ENCODE results near the gene SEC24B.
A peak's percentile ranks its signal among the peaks of the same experiment; 100 is the strongest.
"Not testable (repeated sequence)": the region's sequence is repeated elsewhere in the genome, so short reads cannot be mapped to it uniquely, and the experiment has no call there.

SEC24B gene

GRCh38 chr4:109499513-109499912, 65.9 kb downstream of the SEC24B start:
- Mint-ChIP-seq H3K27me3 (ENCODE audit: low read depth) (no peaks in the 10 kb centered on the region), H3K4me3 (no peak overlapping the region), H3K9me3 (no peaks in the 10 kb centered on the region), H3K36me3 (ENCODE audit: low read depth) (peaks cover 46% of the 10 kb centered on the region), H3K27ac (no peak overlapping the region), H3K4me1 (ENCODE audit: low read depth) (no peaks in the 10 kb centered on the region)
- no peak for DNase-seq (ENCODE audit: low spot score)

- Mint-ChIP-seq H3K36me3 (ENCODE audit: low read depth) (peaks cover 40% of the 10 kb centered on the region), H3K9me3 (no peaks in the 10 kb centered on the region), H3K27ac (no peak overlapping the region)
These were observed 73.3 kb downstream of the SEC24B start for GRCh38 chr4:109506890-109507289.

GRCh38 chr4:109510687-109511086, 77.1 kb downstream of the SEC24B start:
- H3K27me3 Mint-ChIP-seq (ENCODE audit: low read depth) = no peaks in the 10 kb centered on the region
- peaks cover 47% of the 10 kb centered on the region for H3K36me3 Mint-ChIP-seq (ENCODE audit: low read depth)
- no peaks in the 10 kb centered on the region for H3K9me3 Mint-ChIP-seq
- no peak overlapping the region for H3K4me3 Mint-ChIP-seq
- peaks cover 2% of the 10 kb centered on the region for H3K4me1 Mint-ChIP-seq (ENCODE audit: low read depth)
- no peak for DNase-seq (ENCODE audit: low spot score)
- H3K27ac Mint-ChIP-seq = no peak overlapping the region

More at GRCh38 chr4:109506890-109507289, 73.3 kb downstream of the SEC24B start:
- Mint-ChIP-seq H3K4me1 (ENCODE audit: low read depth) (peaks cover 2% of the 10 kb centered on the region), H3K27me3 (ENCODE audit: low read depth) (no peaks in the 10 kb centered on the region), H3K4me3 (no peak overlapping the region)
- no peak for DNase-seq (ENCODE audit: low spot score)

GRCh38 chr4:109511414-109511813, 77.8 kb downstream of the SEC24B start:
- H3K36me3 Mint-ChIP-seq (ENCODE audit: low read depth) = peaks cover 46% of the 10 kb centered on the region
- H3K27ac Mint-ChIP-seq = no peak overlapping the region
- H3K4me1 Mint-ChIP-seq (ENCODE audit: low read depth) = peaks cover 2% of the 10 kb centered on the region
- H3K4me3 Mint-ChIP-seq = no peak overlapping the region
- no peaks in the 10 kb centered on the region for H3K27me3 Mint-ChIP-seq (ENCODE audit: low read depth)
- no peak for DNase-seq (ENCODE audit: low spot score)
- no peaks in the 10 kb centered on the region for H3K9me3 Mint-ChIP-seq

GRCh38 chr4:109513368-109513767, 79.8 kb downstream of the SEC24B start:
- H3K4me1 Mint-ChIP-seq (ENCODE audit: low read depth); DNase-seq (ENCODE audit: low spot score); H3K9me3 Mint-ChIP-seq; H3K4me3 Mint-ChIP-seq; H3K27me3 Mint-ChIP-seq (ENCODE audit: low read depth); H3K27ac Mint-ChIP-seq: not testable (repeated sequence)
- peaks cover 54% of the 10 kb centered on the region for H3K36me3 Mint-ChIP-seq (ENCODE audit: low read depth)

- DNase-seq (ENCODE audit: low spot score) = no peak
- Mint-ChIP-seq H3K36me3 (ENCODE audit: low read depth) (peaks cover 51% of the 10 kb centered on the region), H3K9me3 (no peaks in the 10 kb centered on the region), H3K4me3 (no peak overlapping the region), H3K27ac (no peak overlapping the region), H3K4me1 (ENCODE audit: low read depth) (no peaks in the 10 kb centered on the region), H3K27me3 (ENCODE audit: low read depth) (no peaks in the 10 kb centered on the region)
These were observed 98.6 kb downstream of the SEC24B start for GRCh38 chr4:109532182-109532581.

- Mint-ChIP-seq H3K27me3 (ENCODE audit: low read depth) (no peaks in the 10 kb centered on the region), H3K4me1 (ENCODE audit: low read depth) (peaks cover 10% of the 10 kb centered on the region), H3K9me3 (peaks cover 6% of the 10 kb centered on the region), H3K27ac (no peak overlapping the region), H3K36me3 (ENCODE audit: low read depth) (peaks cover 19% of the 10 kb centered on the region), H3K4me3 (no peak overlapping the region)
- no peak for DNase-seq (ENCODE audit: low spot score)
These were observed 111.8 kb downstream of the SEC24B start for GRCh38 chr4:109545401-109545800.

- Mint-ChIP-seq H3K27me3 (ENCODE audit: low read depth) (no peaks in the 10 kb centered on the region), H3K9me3 (peaks cover 6% of the 10 kb centered on the region), H3K36me3 (ENCODE audit: low read depth) (peaks cover 23% of the 10 kb centered on the region), H3K4me1 (ENCODE audit: low read depth) (peaks cover 10% of the 10 kb centered on the region), H3K27ac (no peak overlapping the region), H3K4me3 (no peak overlapping the region)
- DNase-seq (ENCODE audit: low spot score) = no peak
These were observed 113.8 kb downstream of the SEC24B start for GRCh38 chr4:109547394-109547793.

- Mint-ChIP-seq H3K27ac (no peak overlapping the region), H3K36me3 (ENCODE audit: low read depth) (peaks cover 18% of the 10 kb centered on the region), H3K4me1 (ENCODE audit: low read depth) (peaks cover 11% of the 10 kb centered on the region), H3K27me3 (ENCODE audit: low read depth) (no peaks in the 10 kb centered on the region), H3K9me3 (peaks cover 6% of the 10 kb centered on the region), H3K4me3 (no peak overlapping the region)
- no peak for DNase-seq (ENCODE audit: low spot score)
These were observed 115.0 kb downstream of the SEC24B start for GRCh38 chr4:109548655-109549054.

GRCh38 chr4:109552237-109552636, 118.6 kb downstream of the SEC24B start:
- H3K36me3 Mint-ChIP-seq (ENCODE audit: low read depth) = peaks cover 25% of the 10 kb centered on the region
- no peak for DNase-seq (ENCODE audit: low spot score)
- H3K9me3 Mint-ChIP-seq = peaks cover 6% of the 10 kb centered on the region
- H3K27me3 Mint-ChIP-seq (ENCODE audit: low read depth) = no peaks in the 10 kb centered on the region
- H3K4me1 Mint-ChIP-seq (ENCODE audit: low read depth) = peaks cover 11% of the 10 kb centered on the region
- H3K4me3 Mint-ChIP-seq = no peak overlapping the region
- H3K27ac Mint-ChIP-seq = no peak overlapping the region

GRCh38 chr4:109553130-109553529, 119.5 kb downstream of the SEC24B start:
- Mint-ChIP-seq H3K36me3 (ENCODE audit: low read depth) (peaks cover 22% of the 10 kb centered on the region), H3K4me3 (no peak overlapping the region), H3K4me1 (ENCODE audit: low read depth) (peaks cover 11% of the 10 kb centered on the region), H3K9me3 (peaks cover 7% of the 10 kb centered on the region), H3K27ac (no peak overlapping the region), H3K27me3 (ENCODE audit: low read depth) (no peaks in the 10 kb centered on the region)
- DNase-seq (ENCODE audit: low spot score) = no peak

- peaks cover 19% of the 10 kb centered on the region for H3K36me3 Mint-ChIP-seq (ENCODE audit: low read depth)
- H3K27me3 Mint-ChIP-seq (ENCODE audit: low read depth) = no peaks in the 10 kb centered on the region
- no peak for DNase-seq (ENCODE audit: low spot score)
- H3K27ac Mint-ChIP-seq = no peak overlapping the region
- no peak overlapping the region for H3K4me3 Mint-ChIP-seq
- peaks cover 4% of the 10 kb centered on the region for H3K9me3 Mint-ChIP-seq
- peaks cover 14% of the 10 kb centered on the region for H3K4me1 Mint-ChIP-seq (ENCODE audit: low read depth)
These were observed 121.4 kb downstream of the SEC24B start for GRCh38 chr4:109554971-109555370.

- H3K27me3 Mint-ChIP-seq (ENCODE audit: low read depth) = no peaks in the 10 kb centered on the region
- H3K4me3 Mint-ChIP-seq = no peak overlapping the region
- no peak overlapping the region for H3K27ac Mint-ChIP-seq
- no peak for DNase-seq (ENCODE audit: low spot score)
- H3K36me3 Mint-ChIP-seq (ENCODE audit: low read depth) = peaks cover 26% of the 10 kb centered on the region
- H3K9me3 Mint-ChIP-seq = peaks cover 4% of the 10 kb centered on the region
- peaks cover 21% of the 10 kb centered on the region for H3K4me1 Mint-ChIP-seq (ENCODE audit: low read depth)
These were observed 123.8 kb downstream of the SEC24B start for GRCh38 chr4:109557433-109557832.

- Mint-ChIP-seq H3K27ac (peak overlapping the region; percentile 63), H3K4me1 (ENCODE audit: low read depth) (peaks cover 26% of the 10 kb centered on the region), H3K4me3 (peak overlapping the region; percentile 57), H3K36me3 (ENCODE audit: low read depth) (peaks cover 30% of the 10 kb centered on the region)
- not testable (repeated sequence) for H3K9me3 Mint-ChIP-seq; H3K27me3 Mint-ChIP-seq (ENCODE audit: low read depth); DNase-seq (ENCODE audit: low spot score)
These were observed 124.5 kb downstream of the SEC24B start for GRCh38 chr4:109558095-109558494.

GRCh38 chr4:109559625-109559982, 126.0 kb downstream of the SEC24B start:
- Mint-ChIP-seq H3K36me3 (ENCODE audit: low read depth) (peaks cover 34% of the 10 kb centered on the region), H3K4me3 (peak overlapping the region; percentile 83), H3K4me1 (ENCODE audit: low read depth) (peaks cover 35% of the 10 kb centered on the region), H3K9me3 (peaks cover 4% of the 10 kb centered on the region), H3K27me3 (ENCODE audit: low read depth) (no peaks in the 10 kb centered on the region), H3K27ac (peak overlapping the region; percentile 97)
- no peak for DNase-seq (ENCODE audit: low spot score)
